ENCODE measurements around the gene GPER1. TPM values are rescaled to one million over a fixed set of nuclear protein-coding genes. Genes with fewer than 3 reads are reported as not detected.

The GPER1 gene
- polyA plus RNA-seq, 1 experiment: 1.4 TPM

GRCh38 chr7:1096156-1097119 is 8.5 kb downstream of the GPER1 start:
- Histone ChIP-seq H3K9me3 (ENCODE audit: control insufficient read depth, insufficient read depth, low read length) (peaks cover 5% of the 10 kb centered on the region; the same call in 1 of the 2 replicates), H3K27me3 (ENCODE audit: control insufficient read depth, insufficient read depth, low read length) (no peaks in the 10 kb centered on the region), H3K27ac (ENCODE audit: low read depth, low read length) (no peak overlapping the region), H3K4me3 (ENCODE audit: low read depth, low read length) (no peak overlapping the region)
- ChIA-PET CTCF (interaction anchor here (0.8 kb wide), 1 partner anchor 10 kb away, joined by 3 read pairs; no protein-coding TSS in a partner anchor), POLR2A (no interaction called here)
- TF ChIP-seq CTCF (IDR thresholded peaks at IDR 0.05; ENCODE audit: low read depth, low read length): no peak
- DNase-seq (ENCODE audit: low read depth, low spot score): no peak

DNA sequence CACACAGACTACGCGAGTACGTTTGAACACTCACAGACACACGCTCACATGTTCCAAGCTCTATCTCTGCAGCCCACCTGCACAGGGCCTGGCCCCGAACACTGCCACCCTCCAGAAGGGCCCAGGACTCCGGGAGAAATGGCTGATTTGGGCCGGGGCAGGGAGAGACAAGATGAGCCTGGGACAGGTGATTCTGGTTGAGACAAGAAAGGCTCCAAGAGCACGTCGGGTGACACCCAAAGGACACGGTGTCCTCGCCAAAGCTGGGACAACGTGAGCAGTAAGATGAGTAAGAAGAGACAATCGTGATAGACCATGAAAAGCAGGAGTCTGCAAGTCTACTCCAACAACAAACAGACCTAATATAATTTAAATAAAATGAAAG is 9.2 kb downstream of the GPER1 start:
- DNase-seq (ENCODE audit: low read depth, low spot score): no peak
- H3K4me3 ChIP-seq (ENCODE audit: low read depth, low read length): no peak overlapping the region
- no peak for TF ChIP-seq CTCF (IDR thresholded peaks at IDR 0.05; ENCODE audit: low read depth, low read length)
- POLR2A ChIA-PET: no interaction called here
- H3K27me3 ChIP-seq (ENCODE audit: control insufficient read depth, insufficient read depth, low read length): no peaks in the 10 kb centered on the region
- CTCF ChIA-PET: interaction anchor here (0.6 kb wide), 1 partner anchor 83 kb away, joined by 3 read pairs; no protein-coding TSS in a partner anchor
- peaks cover 5% of the 10 kb centered on the region; the same call in 1 of the 2 replicates for H3K9me3 ChIP-seq (ENCODE audit: control insufficient read depth, insufficient read depth, low read length)
- H3K27ac ChIP-seq (ENCODE audit: low read depth, low read length): no peak overlapping the region

- DNase-seq (ENCODE audit: low read depth, low spot score): no peak
- POLR2A ChIA-PET: no interaction called here
- no peaks in the 10 kb centered on the region for H3K27me3 ChIP-seq (ENCODE audit: control insufficient read depth, insufficient read depth, low read length)
- H3K9me3 ChIP-seq (ENCODE audit: control insufficient read depth, insufficient read depth, low read length): peaks cover 5% of the 10 kb centered on the region; the same call in 1 of the 2 replicates
- H3K27ac ChIP-seq (ENCODE audit: low read depth, low read length): no peak overlapping the region
- H3K4me3 ChIP-seq (ENCODE audit: low read depth, low read length): no peak overlapping the region
- CTCF ChIA-PET: interaction anchor here (0.5 to 1.5 kb wide), 3 partner anchors 11 to 311 kb away, joined by 4 to 6 read pairs (median 6); partner anchors contain the start of gene GPER1
- TF ChIP-seq CTCF (IDR thresholded peaks at IDR 0.05; ENCODE audit: low read depth, low read length): no peak
Observed at GRCh38 chr7:1098243-1099153, 10.6 kb downstream of the GPER1 start.

- ChIA-PET CTCF (interaction anchor here (0.5 to 1.5 kb wide), 4 partner anchors 12 to 312 kb away, joined by 4 to 6 read pairs (median 6); partner anchors contain the start of gene GPER1), POLR2A (no interaction called here)
- Histone ChIP-seq H3K4me3 (ENCODE audit: low read depth, low read length) (no peak overlapping the region), H3K27ac (ENCODE audit: low read depth, low read length) (no peak overlapping the region), H3K9me3 (ENCODE audit: control insufficient read depth, insufficient read depth, low read length) (peaks cover 5% of the 10 kb centered on the region; the same call in 1 of the 2 replicates), H3K27me3 (ENCODE audit: control insufficient read depth, insufficient read depth, low read length) (no peaks in the 10 kb centered on the region)
- DNase-seq (ENCODE audit: low read depth, low spot score): no peak
- TF ChIP-seq CTCF (IDR thresholded peaks at IDR 0.05; ENCODE audit: low read depth, low read length): no peak
Observed at GRCh38 chr7:1099154-1099542, 11.2 kb downstream of the GPER1 start.

All from AG04450 (cell line).